NCI-H345 treated with DMSO at 0.1 percent for 48 hours (cell line): ENCODE data around the gene PDSS2.

Experiments used
- DNase-seq: peaks from one replicate; lab custom pipeline; 2025; ENCODE audit not compliant: unreplicated experiment; lab: John Stamatoyannopoulos, UW

The PDSS2 gene

DNA sequence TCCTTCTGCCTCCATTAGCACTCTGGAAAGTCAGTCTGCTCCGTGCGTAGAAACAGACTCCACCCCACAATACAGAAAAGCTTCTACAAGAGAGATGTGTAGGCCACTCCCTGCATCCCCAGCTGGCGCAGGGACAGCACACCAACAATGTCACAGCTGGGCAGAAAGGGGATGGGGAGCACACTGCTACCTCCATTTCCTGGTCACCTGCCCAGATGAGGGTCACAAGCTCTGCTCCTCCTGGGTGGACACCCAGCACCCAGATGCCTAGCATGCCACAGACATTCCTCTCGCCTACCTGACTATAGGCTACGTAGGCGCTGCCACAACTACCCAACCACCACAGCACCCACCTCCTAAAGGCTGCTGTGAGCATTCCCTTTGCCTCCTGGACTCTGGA, 356.3 kb downstream of the PDSS2 start:
- DNase-seq = no peak
